HepG2 (cell line): ENCODE data around the gene MAPK8. TPM values are rescaled to one million over a fixed set of nuclear protein-coding genes. Genes with fewer than 3 reads are reported as not detected.

ENCODE experiments used
- ATAC-seq: fragments of 200-7000 bp; cut with Tn5 transposase; 3 replicates; pipeline ENCODE4 v1.9.1; 2020; ENCODE audit warnings: mild to moderate bottlenecking, moderate library complexity
- BruUV-seq: library from RNA; stranded (reverse); fragments of 400-500 nt; replicated peaks from 2 replicates; lab custom pipeline; 2021; lab: Mats Ljungman, UMichigan
- CTCF ChIA-PET: fragments of 300-600 bp; formaldehyde crosslinking; extraction: SDS; loops from one replicate; lab custom pipeline; 2021; ENCODE audit warnings: low total read pairs, inconsistent platforms, low intra/inter-chr PET ratio; lab: Yijun Ruan, JAX
- POLR2A ChIA-PET: fragments of 350-600 bp; sonication (Branson Sonifier 250); formaldehyde crosslinking; loops from one replicate; lab custom pipeline; 2020; ENCODE audit warnings: antibody characterized with exemption, inconsistent platforms; lab: Yijun Ruan, JAX
- DNase-seq: peaks from one replicate; pipeline ENCODE4 v3.0.0-alpha.2; 2015; ENCODE audit warnings: low spot score
- FAIRE-seq: peaks from 3 replicates; lab custom pipeline; 2011; peaks lifted over from hg19 to GRCh38; lab: Jason Lieb, UNC
- H2AFZ ChIP-seq: one replicate; pipeline ENCODE4 v1.6.1; 2011; ENCODE audit warnings: low read length, inconsistent platforms
- H3K27ac ChIP-seq: fragments of 300-600 bp; 3 replicates; pipeline ENCODE4 v1.8.0; 2011; ENCODE audit warnings: mixed run types, mild to moderate bottlenecking, mixed read lengths, low read length, inconsistent platforms; ENCODE audit not compliant: insufficient read depth; ENCODE audit errors: extremely low read length
- H3K27me3 ChIP-seq, 2 experiments: fragments of 200-600 bp in 1 of 2; 2 replicates in 1 of 2; 3 replicates in 1 of 2; pipeline versions ENCODE4 v1.6.0 to v1.8.0; 2011; ENCODE audit warnings: low read length in 2 of 2, mild to moderate bottlenecking in 2 of 2, moderate library complexity in 2 of 2, inconsistent platforms in 1 of 2; ENCODE audit not compliant: insufficient read depth in 2 of 2, control insufficient read depth in 1 of 2
- H3K36me3 ChIP-seq, 2 experiments: fragments of 200-600 bp in 1 of 2; replicated peaks in 1 of 2; 2 replicates in 1 of 2; 3 replicates in 1 of 2; pipeline versions ENCODE4 v1.5.1 to v1.8.0; 2011; ENCODE audit warnings: low read length in 2 of 2, inconsistent platforms in 1 of 2; ENCODE audit not compliant: insufficient read depth in 2 of 2, control insufficient read depth in 1 of 2
- H3K4me1 ChIP-seq: 2 replicates; pipeline ENCODE4 v1.5.1; 2012; ENCODE audit warnings: low read length, inconsistent platforms; ENCODE audit not compliant: insufficient read depth
- H3K4me2 ChIP-seq: 2 replicates; pipeline ENCODE4 v1.6.0; 2011; ENCODE audit warnings: low read depth, low read length, inconsistent platforms
- H3K4me3 ChIP-seq, 3 experiments: fragments of 200-600 bp in 1 of 3; sonication (generic), shearing (Covaris generic) in 1 of 3; replicated peaks in 1 of 3; 2 replicates each; pipeline ENCODE4 v1.5.1; 2011 to 2016; ENCODE audit warnings: low read length in 3 of 3, inconsistent platforms in 2 of 3, low read depth in 2 of 3, mild to moderate bottlenecking in 2 of 3, control low read depth in 1 of 3, mixed read lengths in 1 of 3; ENCODE audit not compliant: insufficient read depth in 1 of 3
- H3K79me2 ChIP-seq: one replicate; pipeline ENCODE4 v1.6.1; 2011; ENCODE audit warnings: low read length, inconsistent platforms; ENCODE audit not compliant: insufficient read depth
- H3K9ac ChIP-seq: 2 replicates; pipeline ENCODE4 v1.6.0; 2011; ENCODE audit warnings: mild to moderate bottlenecking, low read depth, low read length, inconsistent platforms; ENCODE audit not compliant: insufficient read depth
- H3K9me3 ChIP-seq: 2 replicates; pipeline ENCODE4 v1.5.1; 2012; ENCODE audit warnings: mild to moderate bottlenecking, low read length
- H4K20me1 ChIP-seq: 2 replicates; pipeline ENCODE4 v1.6.0; 2011; ENCODE audit warnings: inconsistent platforms, mild to moderate bottlenecking, low read length, moderate library complexity; ENCODE audit not compliant: insufficient read depth
- AKAP8 ChIP-seq: sonication (generic); formaldehyde crosslinking; IDR thresholded peaks from 2 replicates; pipeline ENCODE4 v1.5.1; 2020; ENCODE audit warnings: mild to moderate bottlenecking, missing genetic modification reagents
- FOXA3 ChIP-seq: IDR thresholded peaks from 2 replicates; pipeline ENCODE4 v1.6.1; 2016; ENCODE audit warnings: missing genetic modification reagents, missing compliant biosample characterization
- HDAC6 ChIP-seq: fragments of 200-600 bp; sonication (generic); IDR thresholded peaks from 2 replicates; pipeline ENCODE4 v1.7.0; 2017; ENCODE audit warnings: mild to moderate bottlenecking, antibody characterized with exemption, low read length, low read depth
- MED13 ChIP-seq: sonication (generic); formaldehyde crosslinking; IDR thresholded peaks from 2 replicates; pipeline ENCODE4 v1.5.0; 2020; ENCODE audit warnings: missing genetic modification reagents
- MTF1 ChIP-seq: sonication (generic); formaldehyde crosslinking; IDR thresholded peaks from 2 replicates; pipeline ENCODE4 v1.5.0; 2020; ENCODE audit warnings: missing genetic modification reagents
- NKX3-1 ChIP-seq: sonication (generic); formaldehyde crosslinking; IDR thresholded peaks from 2 replicates; pipeline ENCODE4 v1.5.0; 2020; ENCODE audit warnings: missing genetic modification reagents
- PHB2 ChIP-seq: fragments of 450-650 bp; IDR thresholded peaks from 2 replicates; pipeline ENCODE4 v1.6.1; 2018; ENCODE audit not compliant: partially characterized antibody
- REPIN1 ChIP-seq: sonication (generic); formaldehyde crosslinking; IDR thresholded peaks from 2 replicates; pipeline ENCODE4 v1.8.0; 2022; ENCODE audit warnings: missing genetic modification reagents, low read depth, mild to moderate bottlenecking, borderline replicate concordance
- ZBTB1 ChIP-seq: sonication (generic); formaldehyde crosslinking; IDR thresholded peaks from 2 replicates; pipeline ENCODE4 v1.4.0; 2020; ENCODE audit warnings: missing genetic modification reagents, borderline replicate concordance
- ZNF260 ChIP-seq: sonication (generic); formaldehyde crosslinking; IDR thresholded peaks from 2 replicates; pipeline ENCODE4 v1.4.0; 2020; ENCODE audit warnings: missing genetic modification reagents, low read depth, mild to moderate bottlenecking, borderline replicate concordance
- ZNF335 ChIP-seq: sonication (generic); formaldehyde crosslinking; IDR thresholded peaks from 2 replicates; pipeline ENCODE4 v1.4.0; 2020; ENCODE audit warnings: missing genetic modification reagents
- ZNF574 ChIP-seq: sonication (generic); formaldehyde crosslinking; IDR thresholded peaks from 2 replicates; pipeline ENCODE4 v1.4.0; 2020; ENCODE audit warnings: missing genetic modification reagents
- ZNF770 ChIP-seq: sonication (generic); formaldehyde crosslinking; IDR thresholded peaks from 2 replicates; pipeline ENCODE4 v1.5.0; 2020; ENCODE audit warnings: mild to moderate bottlenecking, missing genetic modification reagents
- ZNF781 ChIP-seq: sonication (generic); formaldehyde crosslinking; IDR thresholded peaks from 2 replicates; pipeline ENCODE4 v1.5.1; 2020; ENCODE audit warnings: borderline replicate concordance, mild to moderate bottlenecking, missing genetic modification reagents; ENCODE audit errors: not compliant biosample characterization
- WGBS: methylation state at CpG from one replicate; pipeline ENCODE4 v1.1.6; 2017; ENCODE audit warnings: low lambda C conversion rate; 5-methylcytosine and 5-hydroxymethylcytosine counted together
- in situ Hi-C: cut with HindIII; loops from 2 replicates; pipeline ENCODE4 v1.10.0; 2017; ENCODE audit warnings: low pct_unique_long_range_greater_than_20kb; ENCODE audit not compliant: extremely low pct_ligation_motif_present
- intact Hi-C: fragments of 100-400 bp; cut with micrococcal nuclease; formaldehyde crosslinking; loops from one replicate; pipeline ENCODE4 v1.10.0; 2022; ENCODE audit not compliant: unreplicated experiment
- polyA plus RNA-seq, 8 experiments: library from polyadenylated mRNA; depleted of rRNA in 3 of 8; stranded (reverse) in 7 of 8; unstranded in 1 of 8; fragments of >200 nt; fragmentation: Illumina TruSeq in 4 of 8; extraction: Trizol in 4 of 8; gene quantifications; 2 replicates each; pipeline versions ENCODE4 v1.2.1 to v1.2.3, GENCODE V29; 2011 to 2016; ENCODE audit warnings: low read depth in 4 of 8, missing spikeins in 1 of 8, mixed read lengths in 1 of 8; ENCODE audit not compliant: insufficient read depth in 1 of 8
- total RNA-seq, 5 experiments: library from RNA; depleted of rRNA; stranded (reverse); fragments of >200 nt; fragmentation: Illumina TruSeq; extraction: Trizol; gene quantifications; 2 replicates each; pipeline ENCODE4 v1.2.3, GENCODE V29; 2016; ENCODE audit warnings: low read depth in 1 of 5

Gene MAPK8
- total and polyA plus RNA-seq, 2 of the 13 experiments (the other 11 are each of a cell fraction or from before 2014, with no cell fraction given) = 41.6 to 47.3 TPM

- FAIRE-seq = no peak
- no peak overlapping the region for H3K4me2 ChIP-seq
- in situ Hi-C loops = no loop called here
- no peak for DNase-seq
- H4K20me1 ChIP-seq = no peaks in the 10 kb centered on the region
- no peak overlapping the region for H3K9ac ChIP-seq
- H3K4me3 ChIP-seq = no peak overlapping the region
- no peak; the same call in 2 of the 3 replicates for ATAC-seq
- no peak overlapping the region for H2AFZ ChIP-seq
- no TSS peak for BruUV-seq
- H3K27me3 ChIP-seq = peaks cover 0 to 15% of the 10 kb centered on the region in 2 experiments; a peak in 2 of 5 replicates
- H3K36me3 ChIP-seq = no peaks in the 10 kb centered on the region
- ChIA-PET POLR2A (no interaction called here), CTCF (no interaction called here)
- H3K9me3 ChIP-seq = no peaks in the 10 kb centered on the region
- 39% methylated on average over 5 of the region's 5 CpGs for WGBS
- H3K79me2 ChIP-seq = no peaks in the 10 kb centered on the region
- H3K27ac ChIP-seq = no peak overlapping the region
- H3K4me1 ChIP-seq = no peaks in the 10 kb centered on the region
- intact Hi-C loops = no loop called here
- TF ChIP-seq REPIN1 (CRISPR knock-in tag) (no peak), ZNF260 (no peak), NKX3-1 (CRISPR knock-in tag) (no peak), FOXA3 (CRISPR knock-in tag) (no peak), ZBTB1 (CRISPR knock-in tag) (no peak), ZNF781 (CRISPR knock-in tag) (no peak), PHB2 (no peak), AKAP8 (CRISPR knock-in tag) (no peak)
These were observed 172.0 kb downstream of the MAPK8 start for GRCh38 chr10:48478469-48478868.

- DNase-seq (no peak), FAIRE-seq (no peak), ATAC-seq (no peak)
- Histone ChIP-seq H2AFZ (no peak overlapping the region), H3K4me1 (no peaks in the 10 kb centered on the region), H3K27me3 (peaks cover 0 to 15% of the 10 kb centered on the region in 2 experiments; a peak in 2 of 5 replicates), H3K4me2 (no peak overlapping the region), H3K9me3 (no peaks in the 10 kb centered on the region), H3K79me2 (no peaks in the 10 kb centered on the region), H3K4me3 (no peak overlapping the region), H4K20me1 (no peaks in the 10 kb centered on the region), H3K9ac (no peak overlapping the region), H3K36me3 (no peaks in the 10 kb centered on the region), H3K27ac (no peak overlapping the region)
- in situ Hi-C loops (no loop called here), intact Hi-C loops (no loop called here)
- ChIA-PET CTCF (no interaction called here), POLR2A (no interaction called here)
- 59% methylated on average over 24 of the region's 30 CpGs for WGBS
- no TSS peak for BruUV-seq
- TF ChIP-seq ZNF335 = no peak
- TF ChIP-seq MED13 (CRISPR knock-in tag) = no peak
- TF ChIP-seq ZNF574 (CRISPR knock-in tag) = no peak
- TF ChIP-seq ZNF770 = no peak
- TF ChIP-seq HDAC6 = no peak
- TF ChIP-seq MTF1 = no peak
These were observed 172.7 kb downstream of the MAPK8 start for GRCh38 chr10:48478980-48479811.
